NCI-H146 treated with DMSO at 0.1 percent for 48 hours (cell line): ENCODE data around the gene SKIDA1.

Experiments used
- DNase-seq: peaks from one replicate; lab custom pipeline; 2025; ENCODE audit not compliant: unreplicated experiment; lab: John Stamatoyannopoulos, UW

The SKIDA1 gene

DNA sequence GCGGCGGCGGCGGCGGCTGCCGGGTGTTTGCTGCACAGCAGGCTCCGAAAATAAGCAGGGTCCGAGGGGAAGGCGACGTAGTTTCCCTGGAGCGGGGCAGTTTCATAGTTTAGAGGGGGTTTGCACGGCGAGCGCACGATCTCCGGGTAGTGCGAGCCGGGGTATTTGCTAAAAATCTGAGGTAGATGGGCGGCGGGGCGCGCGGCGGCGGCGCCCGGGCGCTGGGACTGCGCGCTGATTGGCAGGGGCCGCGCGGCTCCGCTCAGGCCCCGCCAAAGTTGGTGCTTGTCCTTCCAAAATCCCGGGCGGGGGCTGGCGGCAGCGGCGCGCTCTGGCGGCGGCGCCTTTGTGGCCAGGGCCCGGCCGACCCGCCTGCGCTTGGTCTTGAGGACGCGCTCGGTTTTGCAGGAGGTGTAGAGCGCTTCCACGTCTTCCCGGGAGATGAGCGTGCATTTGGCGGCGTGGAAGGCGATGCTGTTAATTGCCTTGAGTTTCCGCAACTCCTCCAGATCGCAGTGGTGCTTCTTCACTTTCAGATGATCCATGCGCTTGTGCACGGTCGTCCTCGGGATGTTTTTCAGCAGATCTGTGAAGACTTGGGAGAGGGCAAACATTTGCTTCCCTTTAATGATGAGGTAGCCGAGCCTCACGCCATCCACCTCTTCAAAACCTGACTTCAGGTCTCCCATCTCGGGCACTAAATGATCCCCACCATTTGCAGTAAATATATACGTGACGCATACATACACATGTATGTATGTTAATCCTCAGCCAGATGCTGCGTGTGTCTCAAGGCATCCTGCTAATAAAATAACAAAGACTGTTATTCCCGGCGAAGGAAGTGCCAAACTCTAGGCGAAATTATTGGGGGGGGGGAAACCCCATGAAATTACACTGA, 8.1 kb downstream of the SKIDA1 start:
- DNase-seq = peak; percentile 59

GRCh38 chr10:21516242-21517131, 9.0 kb downstream of the SKIDA1 start:
- DNase-seq = peak; percentile 55

- DNase-seq = peak; percentile 55
Measured at GRCh38 chr10:21515361-21516241, 9.9 kb downstream of the SKIDA1 start.

DNA sequence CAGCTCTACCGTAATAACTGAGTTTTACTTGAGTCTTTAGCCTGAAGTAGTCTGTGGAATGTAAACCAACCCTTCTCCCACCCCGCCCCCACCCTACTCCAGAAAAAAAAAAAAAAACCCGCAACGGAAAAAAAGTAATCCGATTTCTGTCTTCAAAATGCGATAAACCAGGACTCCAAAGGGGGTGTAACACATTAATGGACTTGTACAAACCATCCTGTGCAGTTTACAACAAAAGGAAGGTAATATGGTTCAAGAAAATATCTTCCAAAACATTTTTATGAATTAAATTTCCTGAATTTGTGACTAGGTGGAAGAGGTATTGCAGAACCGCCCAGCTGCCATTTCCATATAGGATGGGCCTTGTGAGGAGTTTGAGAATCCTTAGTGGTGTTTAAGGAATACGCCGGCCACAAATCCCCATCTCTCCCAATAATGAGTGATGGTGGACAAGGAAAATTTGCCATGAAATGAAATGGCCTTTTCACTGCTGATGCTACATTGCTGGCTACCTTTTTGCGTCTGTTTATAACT, 10.6 kb downstream of the SKIDA1 start:
- no peak for DNase-seq

GRCh38 chr10:21514129-21514817, 11.2 kb downstream of the SKIDA1 start:
- no peak for DNase-seq

GRCh38 chr10:21513405-21513788, 12.1 kb downstream of the SKIDA1 start:
- no peak for DNase-seq

DNA sequence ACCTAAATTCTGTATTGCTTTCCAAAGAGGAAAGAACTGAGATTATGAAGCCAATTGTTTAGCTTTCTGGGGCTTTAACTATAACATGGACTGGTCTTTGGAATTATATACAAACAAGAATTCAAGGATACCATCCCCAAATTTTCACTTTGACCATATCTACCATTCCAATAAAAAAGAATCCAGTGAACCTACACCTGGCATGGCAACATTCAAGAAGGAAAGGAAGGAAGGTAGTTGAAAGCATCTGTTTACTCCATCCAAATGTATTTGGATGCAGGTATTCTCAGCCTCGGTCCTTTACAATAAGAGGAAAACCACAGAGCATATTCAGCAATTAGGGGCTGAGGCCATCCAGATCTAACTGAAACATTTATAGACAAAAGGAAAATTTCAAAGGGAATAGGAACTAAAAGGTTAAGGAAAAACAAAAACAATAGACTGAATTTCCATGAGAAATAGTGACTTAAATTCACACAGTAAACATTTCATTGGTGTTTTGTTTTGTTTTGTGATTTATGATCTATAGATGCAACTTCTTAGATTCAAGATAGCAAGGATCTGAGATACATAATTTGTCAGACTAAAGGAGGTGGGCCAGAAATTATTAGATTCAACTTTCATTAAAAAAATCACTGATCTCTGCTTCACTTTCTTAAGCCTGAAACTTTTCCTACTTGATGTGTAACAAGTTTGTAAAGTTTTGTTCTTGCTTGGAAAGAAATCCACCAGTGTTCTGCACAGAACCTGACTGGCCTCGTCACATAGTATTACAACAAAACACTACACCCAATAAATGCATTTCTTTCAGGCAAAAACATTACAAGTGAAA, 12.7 kb downstream of the SKIDA1 start:
- DNase-seq = no peak

- DNase-seq = no peak
Measured at GRCh38 chr10:21511946-21512572, 13.4 kb downstream of the SKIDA1 start.

DNA sequence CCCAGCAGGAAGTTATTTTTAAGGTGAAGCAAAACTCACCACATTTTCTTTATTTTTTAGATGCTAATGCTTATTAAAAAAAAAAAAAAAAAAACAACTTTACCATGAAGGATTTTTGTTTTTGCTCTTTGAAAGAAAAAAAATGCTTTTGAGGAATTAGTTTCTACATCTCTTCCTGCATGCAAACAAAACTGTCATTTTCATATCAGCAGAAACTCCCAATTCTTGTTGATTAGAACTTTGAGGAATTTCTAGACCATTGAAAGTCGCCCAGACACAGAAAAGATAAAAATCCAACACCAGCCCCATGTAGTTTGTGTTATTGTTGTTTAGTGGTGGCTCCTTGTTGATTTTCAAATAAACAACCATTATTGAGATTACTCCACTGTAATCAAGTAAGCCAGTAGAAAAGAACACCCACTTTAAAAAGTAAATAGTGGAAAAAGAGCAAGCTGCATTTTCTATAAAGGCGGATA, 14.3 kb downstream of the SKIDA1 start:
- no peak for DNase-seq

GRCh38 chr10:21510241-21511094, 15.0 kb downstream of the SKIDA1 start:
- no peak for DNase-seq

DNA sequence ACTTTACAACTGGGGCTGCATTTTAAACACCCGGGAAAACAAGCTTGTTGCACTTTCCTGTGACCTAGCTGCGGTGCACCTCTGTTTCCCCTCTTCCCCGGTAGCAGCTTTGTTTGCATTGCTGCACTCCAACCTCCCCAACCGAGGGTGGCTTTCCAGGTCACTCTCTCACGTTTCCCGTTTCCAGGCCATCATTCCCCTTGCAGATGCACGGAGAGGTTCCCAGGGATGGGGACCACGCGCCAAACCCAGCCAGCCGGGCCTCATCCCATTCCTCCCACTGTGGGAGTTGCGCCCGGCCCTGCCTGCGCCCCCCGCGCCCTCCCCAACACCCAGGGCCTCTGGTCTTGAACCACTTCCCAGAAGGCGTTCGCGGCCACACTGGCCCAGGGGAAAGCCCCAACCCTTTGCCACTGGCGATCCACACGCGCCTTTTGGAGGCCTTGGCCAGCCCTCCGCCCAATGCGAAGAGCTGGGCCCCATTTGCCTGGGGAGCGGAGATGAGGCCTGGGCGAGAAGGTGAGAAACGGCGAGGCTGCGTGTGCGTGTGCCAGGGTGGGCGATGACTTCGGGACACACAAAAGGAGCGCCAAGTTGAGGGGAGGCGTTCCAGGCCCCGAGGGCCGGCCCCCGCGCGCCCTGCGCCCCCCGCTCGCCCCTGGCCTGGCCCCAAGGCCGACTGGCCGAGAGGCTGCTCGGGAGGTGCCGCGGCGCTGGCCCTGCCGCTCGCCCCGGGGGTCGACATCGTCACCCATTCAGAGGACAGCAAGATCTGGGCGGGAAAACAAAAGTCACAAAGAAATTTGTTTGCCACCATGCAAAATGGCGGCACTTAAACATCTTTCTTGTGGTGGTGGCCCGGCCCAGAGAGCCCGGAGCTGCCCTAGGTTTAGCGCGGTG, 15.9 kb downstream of the SKIDA1 start:
- no peak for DNase-seq

- no peak for DNase-seq
Measured at GRCh38 chr10:21508706-21509331, 16.7 kb downstream of the SKIDA1 start.

DNA sequence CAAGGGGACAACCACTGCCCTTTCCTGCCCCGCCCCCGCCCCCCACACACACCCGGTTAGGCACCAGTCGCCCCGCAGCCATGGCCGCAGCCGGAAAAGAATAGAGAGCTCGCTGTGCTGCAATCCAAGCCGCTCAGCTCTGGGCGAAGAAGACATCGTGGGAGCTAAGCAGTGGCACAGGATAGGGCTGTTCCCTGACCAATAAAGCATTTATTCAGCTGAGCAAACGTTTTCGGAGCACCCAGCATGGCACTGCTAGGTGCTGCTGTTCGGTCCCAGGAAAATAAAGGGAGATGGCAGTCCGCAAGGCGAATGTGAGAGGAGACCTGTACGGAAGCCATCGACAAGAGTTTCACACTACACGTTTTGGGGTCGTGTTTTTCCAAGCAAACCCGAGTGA, 18.3 kb downstream of the SKIDA1 start:
- no peak for DNase-seq

DNA sequence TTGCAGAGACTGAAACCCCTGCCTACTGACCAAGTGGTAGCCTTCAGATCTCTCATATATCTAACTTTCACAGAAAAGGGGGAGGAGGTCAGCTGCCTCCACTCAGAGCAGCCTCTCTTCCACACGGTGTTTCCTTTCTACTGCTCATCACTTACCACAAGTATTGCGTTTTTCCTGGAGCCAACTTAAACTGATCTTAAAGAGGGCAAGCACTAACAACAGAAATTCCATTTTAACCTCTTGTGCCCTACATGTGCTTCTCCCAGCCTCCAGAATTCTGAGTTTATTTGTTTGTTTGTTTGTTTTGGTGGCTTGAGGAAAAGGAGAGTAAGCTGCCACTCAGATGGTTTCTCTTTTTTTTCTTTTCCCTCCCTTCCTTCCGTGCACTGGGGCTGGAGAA, 19.1 kb downstream of the SKIDA1 start:
- DNase-seq = no peak

GRCh38 chr10:21505711-21506278, 19.7 kb downstream of the SKIDA1 start:
- no peak for DNase-seq

GRCh38 chr10:21503542-21503941, 21.9 kb downstream of the SKIDA1 start:
- DNase-seq = no peak
